ENCODE measurements around the gene NKG7.

DNA sequence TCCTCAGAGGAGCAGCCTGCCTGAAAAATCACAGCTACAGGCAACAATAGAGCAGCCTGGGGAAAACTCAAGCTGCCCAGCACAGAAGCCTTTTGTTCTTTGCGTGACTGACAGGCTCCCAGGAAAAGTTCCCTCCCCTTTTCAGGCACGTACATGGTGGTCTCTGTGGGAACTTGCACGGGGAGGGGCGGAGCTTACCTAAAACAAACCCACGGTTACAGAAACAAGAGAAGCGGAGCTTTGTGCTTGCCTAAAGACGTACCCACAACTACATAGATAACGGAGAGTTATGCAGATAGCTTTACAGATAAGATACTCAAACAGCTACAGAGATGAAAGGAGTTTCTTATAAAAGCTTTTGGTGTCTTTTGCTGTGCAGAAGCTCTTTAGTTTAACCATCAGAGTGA is 17.7 kb downstream of the NKG7 start:
- TF ChIP-seq CTCF (IDR thresholded peaks at IDR 0.05; ENCODE audit: insufficient read depth, low read length) (no peak), POLR2AphosphoS5 (IDR thresholded peaks at IDR 0.05; ENCODE audit: low read depth) (no peak), GABPA (IDR thresholded peaks at IDR 0.05; ENCODE audit: low read depth) (no peak), SPI1 (IDR thresholded peaks at IDR 0.05; ENCODE audit: borderline replicate concordance, low read depth) (no peak)
- TF ChIP-seq, protein P1, sequence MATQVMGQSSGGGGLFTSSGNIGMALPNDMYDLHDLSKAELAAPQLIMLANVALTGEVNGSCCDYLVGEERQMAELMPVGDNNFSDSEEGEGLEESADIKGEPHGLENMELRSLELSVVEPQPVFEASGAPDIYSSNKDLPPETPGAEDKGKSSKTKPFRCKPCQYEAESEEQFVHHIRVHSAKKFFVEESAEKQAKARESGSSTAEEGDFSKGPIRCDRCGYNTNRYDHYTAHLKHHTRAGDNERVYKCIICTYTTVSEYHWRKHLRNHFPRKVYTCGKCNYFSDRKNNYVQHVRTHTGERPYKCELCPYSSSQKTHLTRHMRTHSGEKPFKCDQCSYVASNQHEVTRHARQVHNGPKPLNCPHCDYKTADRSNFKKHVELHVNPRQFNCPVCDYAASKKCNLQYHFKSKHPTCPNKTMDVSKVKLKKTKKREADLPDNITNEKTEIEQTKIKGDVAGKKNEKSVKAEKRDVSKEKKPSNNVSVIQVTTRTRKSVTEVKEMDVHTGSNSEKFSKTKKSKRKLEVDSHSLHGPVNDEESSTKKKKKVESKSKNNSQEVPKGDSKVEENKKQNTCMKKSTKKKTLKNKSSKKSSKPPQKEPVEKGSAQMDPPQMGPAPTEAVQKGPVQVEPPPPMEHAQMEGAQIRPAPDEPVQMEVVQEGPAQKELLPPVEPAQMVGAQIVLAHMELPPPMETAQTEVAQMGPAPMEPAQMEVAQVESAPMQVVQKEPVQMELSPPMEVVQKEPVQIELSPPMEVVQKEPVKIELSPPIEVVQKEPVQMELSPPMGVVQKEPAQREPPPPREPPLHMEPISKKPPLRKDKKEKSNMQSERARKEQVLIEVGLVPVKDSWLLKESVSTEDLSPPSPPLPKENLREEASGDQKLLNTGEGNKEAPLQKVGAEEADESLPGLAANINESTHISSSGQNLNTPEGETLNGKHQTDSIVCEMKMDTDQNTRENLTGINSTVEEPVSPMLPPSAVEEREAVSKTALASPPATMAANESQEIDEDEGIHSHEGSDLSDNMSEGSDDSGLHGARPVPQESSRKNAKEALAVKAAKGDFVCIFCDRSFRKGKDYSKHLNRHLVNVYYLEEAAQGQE (IDR thresholded peaks at IDR 0.05; ENCODE audit: insufficient replicate concordance, low read depth), result no peak

Data from HL-60 (cell line).